22Rv1 (cell line): Measurements from ENCODE around the gene OTUB1.

Source experiments
- H3K27ac ChIP-seq: fragments of 450-650 bp; 2 replicates; pipeline ENCODE4 v1.5.1; 2017
- CTCF ChIP-seq: fragments of 450-650 bp; IDR thresholded peaks from 2 replicates; pipeline ENCODE4 v1.5.1; 2017; ENCODE audit warnings: mild to moderate bottlenecking
- ZFX ChIP-seq: fragments of 450-650 bp; IDR thresholded peaks from 2 replicates; pipeline ENCODE4 v1.6.1; 2017; ENCODE audit warnings: antibody characterized with exemption, borderline replicate concordance

OTUB1 gene

DNA sequence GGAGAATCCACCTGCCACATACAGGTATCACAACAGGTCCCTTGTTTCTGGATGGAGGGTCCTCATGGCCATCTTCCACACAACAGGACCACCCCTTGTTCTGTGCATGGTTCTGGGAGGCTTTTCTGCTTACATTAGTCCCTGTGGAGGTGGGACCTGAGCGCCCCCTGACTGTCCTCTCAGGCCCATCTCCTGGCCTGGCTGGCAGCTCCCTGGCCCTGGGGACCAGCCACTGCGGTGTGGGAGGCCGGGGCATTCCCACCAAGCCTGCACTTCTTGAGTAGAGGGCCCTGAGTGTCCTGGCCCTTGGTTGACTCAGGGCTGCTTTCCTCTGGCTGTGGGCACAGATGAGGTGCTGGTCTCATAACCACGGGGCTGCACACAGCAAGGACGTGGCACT lies 6.8 kb upstream of the OTUB1 start:
- H3K27ac ChIP-seq: peak overlapping the region; percentile 20; the same call in 1 of the 2 replicates
- TF ChIP-seq ZFX: no peak

GRCh38 chr11:63985812-63986155 lies 454 bp upstream of the OTUB1 start:
- TF ChIP-seq CTCF (no peak), ZFX (no peak)
- peak overlapping the region; percentile 90 for H3K27ac ChIP-seq

- peak overlapping the region; percentile 90 for H3K27ac ChIP-seq
- TF ChIP-seq CTCF (no peak), ZFX (no peak)
These were observed 785 bp downstream of the OTUB1 start for GRCh38 chr11:63986932-63987513.

DNA sequence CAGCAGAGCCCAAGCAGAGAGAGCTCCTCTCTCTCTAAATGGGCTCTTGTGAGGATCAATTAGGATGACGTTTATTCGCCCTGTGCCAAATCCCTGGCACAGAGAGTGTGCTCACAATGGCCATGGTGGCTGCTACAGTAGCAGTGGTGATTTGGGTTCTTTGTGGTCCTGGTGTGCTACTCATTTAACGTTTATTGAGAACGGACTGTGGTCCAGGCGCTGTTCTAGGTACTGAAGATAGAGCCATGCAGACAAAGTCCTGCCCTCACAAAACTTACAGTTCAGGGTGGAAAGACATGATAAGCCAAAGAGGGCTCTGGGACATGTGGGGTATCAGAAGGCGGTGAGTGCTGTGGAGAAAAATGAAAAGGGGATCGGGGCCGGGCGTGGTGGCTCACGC lies 5.3 kb downstream of the OTUB1 start:
- TF ChIP-seq ZFX (no peak), CTCF (no peak)
- H3K27ac ChIP-seq: no peak overlapping the region

GRCh38 chr11:63993100-63993499 lies 6.9 kb downstream of the OTUB1 start:
- TF ChIP-seq CTCF: no peak
- no peak for TF ChIP-seq ZFX
- H3K27ac ChIP-seq: 0 out of 2 replicates have a peak overlapping the region, but pooled peaks have one; percentile 18

DNA sequence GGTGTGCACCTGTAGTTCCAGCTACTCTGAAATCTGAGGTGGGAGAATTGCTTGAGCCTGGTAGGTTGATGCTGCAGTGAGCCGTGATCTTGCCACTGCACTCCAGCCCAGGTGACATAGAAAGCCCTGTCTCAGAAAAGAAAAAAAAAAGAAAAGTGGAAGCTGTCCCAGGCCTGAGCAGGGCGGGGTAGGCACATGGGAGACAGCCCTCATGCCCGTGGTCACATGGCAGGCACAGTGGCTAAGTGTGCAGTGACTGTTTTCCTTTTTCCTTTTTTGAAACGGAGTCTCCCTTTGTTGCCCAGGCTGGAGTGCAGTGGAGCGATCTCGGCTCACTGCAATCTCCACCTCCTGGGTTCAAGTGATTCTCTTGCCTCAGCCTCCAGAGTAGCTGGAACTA lies 7.8 kb downstream of the OTUB1 start:
- TF ChIP-seq ZFX (no peak), CTCF (no peak)
- peak overlapping the region; percentile 18; the same call in 1 of the 2 replicates for H3K27ac ChIP-seq

DNA sequence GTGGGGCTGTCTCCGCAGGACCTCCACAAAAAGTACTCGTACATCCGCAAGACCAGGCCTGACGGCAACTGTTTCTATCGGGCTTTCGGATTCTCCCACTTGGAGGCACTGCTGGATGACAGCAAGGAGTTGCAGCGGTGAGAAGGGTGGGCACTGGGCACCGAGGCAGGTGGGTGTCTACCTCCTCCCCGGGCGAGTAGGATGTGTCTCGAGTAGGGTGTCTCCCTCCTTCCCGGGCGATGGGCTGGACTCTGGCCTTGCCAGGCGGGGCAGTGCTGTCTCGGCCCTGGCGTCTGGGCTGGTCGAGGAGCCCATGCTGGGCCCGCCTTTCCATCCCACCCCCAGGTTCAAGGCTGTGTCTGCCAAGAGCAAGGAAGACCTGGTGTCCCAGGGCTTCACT lies 10.3 kb downstream of the OTUB1 start:
- TF ChIP-seq ZFX: no peak
- TF ChIP-seq CTCF: no peak

More for the DNA sequence above, 10.3 kb downstream of the OTUB1 start:
- no peak overlapping the region; the same call in 1 of the 2 replicates for H3K27ac ChIP-seq
